Adipose tissue (tissue), 3 donors: Measurements from ENCODE around the gene CRYBG3. TPM values are rescaled to one million over a fixed set of nuclear protein-coding genes. Genes with fewer than 3 reads are reported as not detected.
A peak's percentile ranks its signal among the peaks of the same experiment; 100 is the strongest.

Source experiments
- H3K27ac ChIP-seq: one replicate; pipeline ENCODE4 v1.5.1; 2013; ENCODE audit warnings: low read depth, low read length
- WGBS, 3 donors: extraction: QIAGEN DNeasy Blood & Tissue Kit; methylation state at CpG; one replicate each; pipeline ENCODE4 v1.1.7; 2013; 5-methylcytosine and 5-hydroxymethylcytosine counted together
- polyA plus RNA-seq, 3 donors: library from polyadenylated mRNA; stranded (reverse); fragments of 200-250 nt; gene quantifications; one replicate each; pipeline ENCODE4 v1.2.3, GENCODE V29; 2013
- donor health status: healthy with polysubstance abuse.
- donor health status: Bipolar disorder and iron deficiency.
- donor health status: healthy.

CRYBG3 gene
- 10 to 100 TPM in 2 of 3 donors, 1 to 10 TPM in 1; 6.8 to 20.7 (median 16.2) TPM for polyA plus RNA-seq

DNA sequence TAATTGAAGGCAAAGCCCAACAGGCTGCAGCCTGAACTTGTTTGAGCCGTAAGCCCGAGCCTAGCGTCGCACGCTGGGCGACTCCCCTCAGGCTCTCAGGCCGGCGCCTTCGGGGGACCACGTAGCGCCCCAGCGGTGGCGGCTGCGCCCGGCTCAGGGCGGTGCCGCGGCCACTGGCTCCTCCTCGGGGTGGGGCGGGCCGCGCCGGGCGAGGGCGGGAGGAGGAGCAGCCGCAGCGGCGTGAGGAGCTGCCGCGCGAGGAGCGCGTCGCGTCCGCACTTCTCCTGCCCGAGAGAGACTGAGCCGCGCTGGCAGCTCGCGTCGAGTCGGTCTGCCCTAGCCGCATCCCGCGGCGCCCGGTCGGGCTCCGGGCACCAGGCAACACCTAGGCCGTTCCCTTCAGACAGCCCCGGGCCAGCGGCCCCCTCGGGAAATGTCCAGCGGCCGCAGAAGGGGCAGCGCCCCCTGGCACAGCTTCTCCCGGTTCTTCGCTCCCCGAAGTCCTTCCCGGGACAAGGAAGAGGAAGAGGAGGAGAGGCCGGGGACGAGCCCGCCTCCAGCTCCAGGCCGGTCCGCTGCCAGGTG, at the start of gene CRYBG3:
TSS of gene CRYBG3 (plus strand) at position 238 of the 585 bp plus-strand sequence. CDS start at position 434, 196 bp downstream.
- peak within 1 kb of the TSS; percentile 57 for H3K27ac ChIP-seq
- WGBS, 3 donors = 0 to 1% (median 1%) methylated on average over 57 to 66 of the region's 66 CpGs

DNA sequence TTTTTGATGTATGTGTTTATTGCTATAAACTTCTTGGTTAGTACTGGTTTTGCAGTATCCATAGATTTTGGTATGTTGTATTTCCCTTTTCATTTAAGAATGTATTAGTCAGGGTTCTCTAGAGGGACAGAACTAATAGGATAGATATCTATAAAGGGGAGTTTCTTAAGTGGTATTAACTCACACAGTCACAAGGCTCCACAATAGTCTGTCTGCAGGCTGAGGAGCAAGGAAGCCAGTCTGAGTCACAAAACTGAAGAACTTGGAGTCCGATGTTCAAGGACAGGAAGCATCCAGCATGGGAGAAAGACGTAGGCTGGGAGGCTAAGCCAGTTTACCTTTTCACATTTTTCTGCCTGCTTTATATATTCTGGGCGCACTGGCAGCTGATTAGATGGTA, 48.9 kb upstream of the CRYBG3 start:
- H3K27ac ChIP-seq = no peak overlapping the region
- 90 to 98% (median 94%) methylated on average over 3 of the region's 3 CpGs for WGBS, 3 donors

GRCh38 chr3:97778152-97778551, 43.7 kb upstream of the CRYBG3 start:
- no peak overlapping the region for H3K27ac ChIP-seq

- H3K27ac ChIP-seq = no peak overlapping the region
Measured at GRCh38 chr3:97793420-97794019, 28.3 kb upstream of the CRYBG3 start.

DNA sequence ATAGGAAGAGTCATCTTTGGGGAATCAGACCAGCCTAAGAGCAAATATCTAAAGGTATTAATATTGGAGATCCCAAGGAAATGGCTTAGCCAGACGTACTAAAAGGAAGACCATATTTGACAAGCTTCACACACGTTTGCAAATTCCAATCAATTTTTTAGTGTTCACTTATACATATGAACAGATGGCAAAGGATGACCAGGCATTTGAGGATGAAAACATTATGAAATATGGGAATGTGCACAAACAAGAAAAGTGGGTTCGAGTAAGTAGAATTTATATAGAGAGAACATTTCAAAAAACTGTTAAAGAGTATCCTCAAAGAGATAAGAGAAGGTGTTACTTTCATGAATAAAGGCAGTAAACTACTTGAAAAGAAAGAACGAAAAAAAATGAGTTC, 25.9 kb upstream of the CRYBG3 start:
- WGBS, 3 donors = 86 to 93% (median 90%) methylated on average over 4 of the region's 4 CpGs

DNA sequence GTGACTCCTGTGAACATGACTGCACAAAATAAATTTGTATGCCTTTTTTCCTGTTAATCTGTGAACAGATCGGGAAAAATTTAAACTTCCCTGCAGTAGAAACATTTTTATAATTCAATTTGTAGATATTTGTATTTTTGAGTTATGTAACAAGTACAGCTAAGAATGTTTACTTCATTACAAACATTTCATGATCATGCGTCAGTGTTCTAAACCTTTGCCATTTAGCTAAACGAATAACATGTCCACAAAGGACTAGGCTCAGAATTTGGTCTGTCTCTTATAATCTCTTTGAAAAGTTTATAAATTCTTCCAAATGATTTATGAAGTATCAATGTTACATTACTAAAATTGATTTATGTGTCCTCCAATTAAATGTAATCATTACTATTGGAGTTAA, 17.3 kb upstream of the CRYBG3 start:
- no peak overlapping the region for H3K27ac ChIP-seq
- 90 to 94% (median 90%) methylated on average over 3 of the region's 3 CpGs for WGBS, 3 donors

More for the DNA sequence above, 25.9 kb upstream of the CRYBG3 start:
- H3K27ac ChIP-seq = no peak overlapping the region

GRCh38 chr3:97810779-97811390, 10.9 kb upstream of the CRYBG3 start:
- no peak overlapping the region for H3K27ac ChIP-seq
- 73 to 77% (median 75%) methylated on average over 2 of the region's 2 CpGs for WGBS, 3 donors

DNA sequence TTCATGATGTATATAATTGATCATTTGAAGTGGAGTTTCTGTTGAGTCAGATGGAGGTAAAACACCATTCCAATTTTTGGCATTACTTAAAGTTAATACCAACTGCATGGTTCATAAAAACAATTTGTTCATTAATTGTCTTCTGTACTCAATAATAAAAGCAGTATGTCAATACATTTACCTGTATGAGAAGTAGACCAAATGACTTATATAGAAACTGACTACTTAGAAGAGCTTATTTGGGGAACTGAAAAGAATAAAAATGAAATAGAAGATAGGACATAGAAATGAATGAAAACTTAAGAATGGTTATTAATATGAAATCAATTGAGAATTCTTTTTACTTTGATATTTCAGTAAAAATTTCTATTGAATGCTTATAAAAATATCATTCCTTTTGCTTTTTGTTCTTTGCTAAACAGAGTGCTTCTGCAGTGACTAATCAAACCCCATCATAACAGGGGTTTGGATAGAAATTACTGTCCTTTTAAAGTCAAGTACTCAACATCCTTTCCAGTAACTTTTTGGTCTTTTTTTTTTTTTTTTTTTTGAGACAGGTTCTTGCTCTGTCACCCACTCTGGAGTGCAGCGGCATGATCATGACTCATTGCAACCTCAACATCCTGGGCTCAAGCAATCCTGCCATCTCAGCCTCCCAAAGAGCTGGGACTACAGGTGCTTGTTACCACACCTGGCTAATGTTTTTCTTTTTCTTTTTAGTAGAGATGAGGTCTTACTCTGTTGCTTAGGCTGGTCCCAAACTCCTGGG, 6.5 kb upstream of the CRYBG3 start:
- 6 to 38% (median 24%) methylated on average over 1 of the region's 1 CpG for WGBS, 3 donors
- no peak overlapping the region for H3K27ac ChIP-seq

- no peak overlapping the region for H3K27ac ChIP-seq
- 68 to 83% (median 79%) methylated on average over 2 of the region's 2 CpGs for WGBS, 3 donors
Measured at GRCh38 chr3:97816811-97817210, 5.0 kb upstream of the CRYBG3 start.

GRCh38 chr3:97817965-97818364, 3.8 kb upstream of the CRYBG3 start:
- WGBS, 3 donors = 65 to 94% (median 89%) methylated on average over 3 of the region's 3 CpGs
- H3K27ac ChIP-seq = no peak overlapping the region

DNA sequence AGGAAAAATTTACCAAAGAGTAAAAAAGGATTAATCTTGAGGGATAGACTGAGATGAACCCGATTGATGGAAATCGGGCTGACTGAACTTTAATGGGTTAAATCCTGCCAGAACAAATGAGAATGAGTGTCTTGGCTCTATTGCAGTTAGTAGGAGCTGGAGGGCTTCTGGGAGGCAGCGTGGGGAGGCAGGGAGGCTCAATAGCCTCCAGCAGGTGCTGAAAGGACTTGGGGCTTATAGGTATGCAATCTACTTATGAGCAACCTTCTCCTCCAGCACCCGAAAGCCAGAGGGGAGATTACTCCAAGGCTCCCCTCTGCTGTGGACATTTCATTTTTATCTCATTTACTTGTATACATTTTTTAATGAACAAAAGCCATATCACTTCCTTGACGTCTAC, 1.0 kb upstream of the CRYBG3 start:
- 69 to 84% (median 83%) methylated on average over 5 of the region's 5 CpGs for WGBS, 3 donors
- H3K27ac ChIP-seq = no peak overlapping the region

DNA sequence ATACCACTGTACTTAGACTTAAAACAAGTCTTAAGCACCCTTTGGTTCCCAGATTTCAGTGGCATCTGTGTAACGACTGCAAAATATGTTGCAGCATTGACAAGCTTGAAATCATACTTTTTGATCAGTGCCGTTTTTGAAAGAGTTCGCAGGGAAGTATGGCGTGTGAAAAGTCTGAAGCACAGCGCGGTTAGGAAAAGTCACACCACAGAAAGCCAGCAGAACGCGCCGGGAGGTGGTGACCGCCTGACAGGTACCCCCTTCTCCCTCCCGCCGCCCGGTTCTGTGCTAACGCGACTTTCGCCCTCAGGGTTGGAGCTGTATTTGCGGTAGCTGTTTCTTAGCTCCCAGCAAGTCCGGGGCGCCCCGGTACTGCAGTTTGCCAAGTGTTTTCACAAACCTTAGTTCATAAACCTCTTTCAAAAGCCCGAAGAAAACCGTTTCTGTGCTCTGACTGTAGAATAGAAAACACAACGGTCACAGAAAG, 481 bp upstream of the CRYBG3 start:
- H3K27ac ChIP-seq = no peak overlapping the region
- 0 to 1% (median 1%) methylated on average over 23 of the region's 23 CpGs for WGBS, 3 donors

- 1 to 2% (median 1%) methylated on average over 34 to 36 of the region's 36 CpGs for WGBS, 3 donors
- H3K27ac ChIP-seq = peak overlapping the region; percentile 57
Measured at GRCh38 chr3:97822359-97822775, 556 bp downstream of the CRYBG3 start.

- H3K27ac ChIP-seq = no peak overlapping the region
- 32 to 42% (median 41%) methylated on average over 17 of the region's 17 CpGs for WGBS, 3 donors
Measured at GRCh38 chr3:97823046-97824004, 1.5 kb downstream of the CRYBG3 start.

- H3K27ac ChIP-seq = no peak overlapping the region
- 72 to 92% (median 76%) methylated on average over 1 of the region's 1 CpG for WGBS, 3 donors
Measured at GRCh38 chr3:97825101-97825500, 3.3 kb downstream of the CRYBG3 start.

- WGBS, 3 donors = 59 to 77% (median 67%) methylated on average over 2 of the region's 2 CpGs
- H3K27ac ChIP-seq = no peak overlapping the region
Measured at GRCh38 chr3:97827741-97828471, 6.1 kb downstream of the CRYBG3 start.

DNA sequence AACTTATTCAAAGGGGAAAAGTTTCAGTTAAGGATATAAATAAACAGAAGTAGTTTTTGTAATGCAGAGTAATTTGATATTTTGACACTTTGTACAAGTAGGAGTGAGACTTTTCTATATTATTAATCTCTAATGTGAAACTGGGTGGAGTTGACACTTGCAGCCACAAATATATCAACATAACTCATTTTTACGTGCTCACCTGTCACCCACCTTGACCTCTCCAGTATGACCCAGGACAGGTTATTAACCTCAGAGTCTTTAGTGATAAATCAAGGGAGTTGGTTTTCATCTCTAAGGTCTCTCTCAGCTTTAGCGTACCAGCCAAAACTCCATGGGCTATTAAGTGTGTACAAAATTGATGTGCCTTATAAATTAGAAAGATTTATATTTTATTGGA, 7.4 kb downstream of the CRYBG3 start:
- WGBS, 3 donors = 76 to 90% (median 85%) methylated on average over 2 of the region's 2 CpGs
- H3K27ac ChIP-seq = no peak overlapping the region
